ENCODE data around the gene PEPD. TPM values are rescaled to one million over a fixed set of nuclear protein-coding genes. Genes with fewer than 3 reads are reported as not detected.

The PEPD gene
- total and polyA plus RNA-seq, 10 of the 15 experiments (the other 5 are each of a cell fraction or from before 2014, with no cell fraction given), result 1.4 to 52.0 (median 20.2) TPM

GRCh38 chr19:33366897-33367296 lies 154.7 kb downstream of the PEPD start:
- Histone ChIP-seq H3K9ac (ENCODE audit: control insufficient read depth, insufficient read depth, low read length) (no peak overlapping the region), H3K9me3 (replicated peaks; ENCODE audit: control insufficient read depth, insufficient read depth, low read length) (no peaks in the 10 kb centered on the region), H3K27me3 (replicated peaks in 1 of 2; ENCODE audit: control insufficient read depth in 2 of 2, insufficient read depth in 2 of 2, low read length in 1 of 2) (no peaks in the 10 kb centered on the region), H3K27ac (ENCODE audit: control insufficient read depth, insufficient read depth) (no peak overlapping the region), H2AFZ (ENCODE audit: control insufficient read depth, low read depth, low read length) (no peak overlapping the region), H3K4me1 (ENCODE audit: control insufficient read depth, insufficient read depth, low read length) (no peaks in the 10 kb centered on the region), H3K4me2 (ENCODE audit: control insufficient read depth, insufficient read depth) (no peak overlapping the region), H3K4me3 (no peak overlapping the region), H3K79me2 (ENCODE audit: control insufficient read depth, insufficient read depth, low read length) (no peaks in the 10 kb centered on the region), H3K36me3 (ENCODE audit: control insufficient read depth in 2 of 2, insufficient read depth in 2 of 2, low read length in 1 of 2) (no peaks in the 10 kb centered on the region), H4K20me1 (ENCODE audit: control insufficient read depth, insufficient read depth) (no peaks in the 10 kb centered on the region)
- intact Hi-C loops (cut with micrococcal nuclease; ENCODE audit: unreplicated experiment), result no loop called here
- FAIRE-seq (no peak), DNase-seq (ENCODE audit: low read depth, low spot score) (no peak), ATAC-seq (no peak)
- WGBS (ENCODE audit: insufficient coverage, insufficient replicate concordance, low lambda C conversion rate, missing lambda C conversion rate), result 44% methylated on average over 5 of the region's 5 CpGs
- RAD21 ChIA-PET (ENCODE audit: unreplicated experiment), result no interaction called here
- no TSS peak for BruUV-seq (replicated peaks)
- CTCF ChIA-PET, result interaction anchor here (0.6 kb wide), 1 partner anchor 53 kb away, joined by 3 read pairs; no protein-coding TSS in a partner anchor
- SMC1A ChIA-PET (ENCODE audit: uncharacterized antibody, unreplicated experiment), result interaction anchor here (0.6 kb wide), 1 partner anchor 182 kb away, joined by 3 read pairs; no protein-coding TSS in a partner anchor
- TF ChIP-seq POU2F2 (IDR thresholded peaks at IDR 0.05; ENCODE audit: borderline replicate concordance, low read depth, low read length), result no peak
- TF ChIP-seq YY1 (IDR thresholded peaks at IDR 0.05; ENCODE audit: low read depth, low read length), result no peak
- no peak for TF ChIP-seq NR2F1 (conservative IDR thresholded peaks at IDR 0.05)
- no peak for TF ChIP-seq YBX1 (IDR thresholded peaks at IDR 0.05)
- TF ChIP-seq SIX5 (IDR thresholded peaks at IDR 0.05; ENCODE audit: low read depth, low read length, severe bottlenecking), result no peak
- TF ChIP-seq ATF3 (IDR thresholded peaks at IDR 0.05; ENCODE audit: borderline replicate concordance, extremely low read depth, low read depth, low read length), result no peak
- TF ChIP-seq BMI1 (IDR thresholded peaks at IDR 0.05; ENCODE audit: borderline replicate concordance), result no peak
- in situ Hi-C loops (cut with MboI), result no loop called here
- POLR2A ChIA-PET, result no interaction called here

DNA sequence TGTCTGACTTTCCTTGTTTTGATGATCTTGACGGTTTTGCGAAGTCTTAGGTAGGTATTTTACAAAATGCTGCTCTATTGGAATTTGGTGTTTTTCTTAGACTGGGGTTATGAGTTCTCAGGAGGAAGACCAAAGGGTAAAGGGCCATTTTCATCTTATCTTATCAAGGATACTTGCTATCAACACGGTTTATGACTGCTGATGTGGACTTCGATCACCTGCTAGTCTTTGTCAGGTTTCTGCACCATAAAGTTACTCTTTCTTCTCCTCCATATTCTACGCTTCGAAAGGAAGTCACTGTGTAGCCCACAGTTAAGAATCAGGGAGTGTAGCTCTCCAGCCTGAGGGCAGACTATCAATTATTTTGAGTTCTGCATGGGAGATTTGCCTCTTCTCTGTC lies 155.5 kb downstream of the PEPD start:
- ChIA-PET POLR2A (no interaction called here), CTCF (interaction anchor here (0.6 kb wide), 1 partner anchor 53 kb away, joined by 3 read pairs; no protein-coding TSS in a partner anchor), SMC1A (ENCODE audit: uncharacterized antibody, unreplicated experiment) (no interaction called here), RAD21 (ENCODE audit: unreplicated experiment) (no interaction called here)
- no peak overlapping the region for H2AFZ ChIP-seq (ENCODE audit: control insufficient read depth, low read depth, low read length)
- in situ Hi-C loops (cut with MboI) (no loop called here), intact Hi-C loops (cut with micrococcal nuclease; ENCODE audit: unreplicated experiment) (no loop called here)
- DNase-seq (ENCODE audit: low read depth, low spot score) (no peak), ATAC-seq (no peak), FAIRE-seq (no peak)
- H3K9ac ChIP-seq (ENCODE audit: control insufficient read depth, insufficient read depth, low read length), result no peak overlapping the region
- no peaks in the 10 kb centered on the region for H4K20me1 ChIP-seq (ENCODE audit: control insufficient read depth, insufficient read depth)
- H3K27me3 ChIP-seq (replicated peaks in 1 of 2; ENCODE audit: control insufficient read depth in 2 of 2, insufficient read depth in 2 of 2, low read length in 1 of 2), result no peaks in the 10 kb centered on the region; a peak in 1 of 4 replicates
- no peaks in the 10 kb centered on the region for H3K4me1 ChIP-seq (ENCODE audit: control insufficient read depth, insufficient read depth, low read length)
- H3K4me3 ChIP-seq, result no peak overlapping the region
- no peaks in the 10 kb centered on the region for H3K36me3 ChIP-seq (ENCODE audit: control insufficient read depth in 2 of 2, insufficient read depth in 2 of 2, low read length in 1 of 2)
- H3K4me2 ChIP-seq (ENCODE audit: control insufficient read depth, insufficient read depth), result no peak overlapping the region
- no peak overlapping the region for H3K27ac ChIP-seq (ENCODE audit: control insufficient read depth, insufficient read depth)
- H3K79me2 ChIP-seq (ENCODE audit: control insufficient read depth, insufficient read depth, low read length), result no peaks in the 10 kb centered on the region
- BruUV-seq (replicated peaks), result no TSS peak
- no peaks in the 10 kb centered on the region for H3K9me3 ChIP-seq (replicated peaks; ENCODE audit: control insufficient read depth, insufficient read depth, low read length)
- TF ChIP-seq JUND (IDR thresholded peaks at IDR 0.05; ENCODE audit: low read depth, low read length) (no peak), HDGF (IDR thresholded peaks at IDR 0.05) (no peak), NFIC (IDR thresholded peaks at IDR 0.05; ENCODE audit: low read depth, low read length) (no peak), ZZZ3 (IDR thresholded peaks at IDR 0.05; ENCODE audit: control insufficient read depth, insufficient read length, low read depth) (no peak), IRF4 (IDR thresholded peaks at IDR 0.05; ENCODE audit: low read depth, low read length) (no peak), SMC3 (IDR thresholded peaks at IDR 0.05; ENCODE audit: borderline replicate concordance, low read length) (no peak), SMARCA5 (IDR thresholded peaks at IDR 0.05) (no peak), SIX5 (IDR thresholded peaks at IDR 0.05; ENCODE audit: low read depth, low read length, severe bottlenecking) (no peak), ZSCAN29 (IDR thresholded peaks at IDR 0.05) (no peak), TARDBP (IDR thresholded peaks at IDR 0.05; ENCODE audit: borderline replicate concordance) (no peak)
- WGBS (ENCODE audit: insufficient coverage, insufficient replicate concordance, low lambda C conversion rate, missing lambda C conversion rate), result 26% methylated on average over 6 of the region's 6 CpGs
